NOMO-1 treated with DMSO at 0.1 percent for 48 hours (cell line): ENCODE data around the gene IREB2.
"Not testable (repeated sequence)": the region's sequence is repeated elsewhere in the genome, so short reads cannot be mapped to it uniquely, and the experiment has no call there.

ENCODE experiments used
- DNase-seq: peaks from one replicate; lab custom pipeline; 2025; ENCODE audit not compliant: unreplicated experiment; lab: John Stamatoyannopoulos, UW

IREB2 gene, protein sequence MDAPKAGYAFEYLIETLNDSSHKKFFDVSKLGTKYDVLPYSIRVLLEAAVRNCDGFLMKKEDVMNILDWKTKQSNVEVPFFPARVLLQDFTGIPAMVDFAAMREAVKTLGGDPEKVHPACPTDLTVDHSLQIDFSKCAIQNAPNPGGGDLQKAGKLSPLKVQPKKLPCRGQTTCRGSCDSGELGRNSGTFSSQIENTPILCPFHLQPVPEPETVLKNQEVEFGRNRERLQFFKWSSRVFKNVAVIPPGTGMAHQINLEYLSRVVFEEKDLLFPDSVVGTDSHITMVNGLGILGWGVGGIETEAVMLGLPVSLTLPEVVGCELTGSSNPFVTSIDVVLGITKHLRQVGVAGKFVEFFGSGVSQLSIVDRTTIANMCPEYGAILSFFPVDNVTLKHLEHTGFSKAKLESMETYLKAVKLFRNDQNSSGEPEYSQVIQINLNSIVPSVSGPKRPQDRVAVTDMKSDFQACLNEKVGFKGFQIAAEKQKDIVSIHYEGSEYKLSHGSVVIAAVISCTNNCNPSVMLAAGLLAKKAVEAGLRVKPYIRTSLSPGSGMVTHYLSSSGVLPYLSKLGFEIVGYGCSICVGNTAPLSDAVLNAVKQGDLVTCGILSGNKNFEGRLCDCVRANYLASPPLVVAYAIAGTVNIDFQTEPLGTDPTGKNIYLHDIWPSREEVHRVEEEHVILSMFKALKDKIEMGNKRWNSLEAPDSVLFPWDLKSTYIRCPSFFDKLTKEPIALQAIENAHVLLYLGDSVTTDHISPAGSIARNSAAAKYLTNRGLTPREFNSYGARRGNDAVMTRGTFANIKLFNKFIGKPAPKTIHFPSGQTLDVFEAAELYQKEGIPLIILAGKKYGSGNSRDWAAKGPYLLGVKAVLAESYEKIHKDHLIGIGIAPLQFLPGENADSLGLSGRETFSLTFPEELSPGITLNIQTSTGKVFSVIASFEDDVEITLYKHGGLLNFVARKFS

DNA sequence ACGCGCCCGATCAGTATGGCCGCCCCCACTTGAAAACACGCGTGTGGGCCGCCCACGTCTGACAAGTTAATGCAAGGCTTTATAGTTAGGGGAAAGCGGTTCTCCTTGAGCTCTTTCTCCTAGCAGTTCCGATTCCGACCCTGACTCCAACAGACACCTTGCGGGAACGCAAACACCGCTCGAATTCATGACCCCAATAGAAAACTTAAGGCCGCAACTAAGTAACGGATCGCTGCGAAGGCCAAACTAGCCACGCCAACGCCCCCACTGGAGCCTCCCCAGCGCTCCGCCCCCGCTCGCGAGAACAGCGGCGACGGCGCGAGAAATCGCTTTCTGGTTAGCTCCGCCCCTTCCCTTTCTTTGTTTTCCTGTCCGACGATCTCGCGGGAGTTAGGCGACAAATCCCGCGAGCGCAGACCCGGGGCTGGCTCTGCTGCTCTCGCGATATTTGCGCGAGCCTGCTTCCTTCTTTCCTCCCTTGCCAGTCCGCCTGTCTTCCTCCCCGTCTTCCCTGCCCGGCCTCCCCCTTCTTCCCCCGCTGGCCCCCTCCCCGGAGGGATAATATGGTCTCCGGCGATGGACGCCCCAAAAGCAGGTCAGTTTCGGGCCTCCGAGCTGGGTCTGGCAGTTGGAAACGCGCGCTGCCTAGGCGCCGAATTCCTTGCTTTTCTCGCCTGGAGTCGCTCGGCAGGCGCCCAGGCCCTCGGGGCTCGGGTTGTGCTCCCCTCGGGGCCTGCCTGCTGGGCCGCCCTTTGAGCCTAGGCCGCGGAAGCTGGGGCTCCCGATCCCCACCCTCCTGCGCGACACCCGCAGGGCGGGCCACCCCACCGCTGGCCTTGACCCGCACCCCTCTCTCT, at the start of gene IREB2:
Gene IREB2, plus strand, starts transcription at position 455 of the 857 bp plus-strand sequence. Its CDS starts 122 bp downstream, at position 577.
- peak; percentile 98 for DNase-seq

DNA sequence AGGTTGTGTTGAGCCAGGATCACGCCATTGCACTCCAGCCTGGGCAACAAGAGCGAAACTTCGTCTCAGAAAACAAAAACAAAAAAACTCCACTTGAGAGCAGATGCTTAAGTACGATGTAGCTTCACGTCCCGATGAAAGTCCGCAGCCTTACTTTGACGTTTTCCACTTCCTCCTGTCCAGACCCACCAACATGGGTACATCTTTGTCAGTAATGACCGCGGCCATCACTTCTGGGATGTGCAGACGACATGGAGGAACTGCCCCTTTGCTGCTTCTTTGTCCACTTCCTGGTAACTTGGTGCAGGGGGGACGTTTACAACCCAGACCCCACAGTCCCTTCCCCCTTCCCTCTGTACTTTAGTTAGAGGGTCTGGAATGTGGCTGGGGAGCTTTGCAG, 49.2 kb upstream of the IREB2 start:
- no peak for DNase-seq

DNA sequence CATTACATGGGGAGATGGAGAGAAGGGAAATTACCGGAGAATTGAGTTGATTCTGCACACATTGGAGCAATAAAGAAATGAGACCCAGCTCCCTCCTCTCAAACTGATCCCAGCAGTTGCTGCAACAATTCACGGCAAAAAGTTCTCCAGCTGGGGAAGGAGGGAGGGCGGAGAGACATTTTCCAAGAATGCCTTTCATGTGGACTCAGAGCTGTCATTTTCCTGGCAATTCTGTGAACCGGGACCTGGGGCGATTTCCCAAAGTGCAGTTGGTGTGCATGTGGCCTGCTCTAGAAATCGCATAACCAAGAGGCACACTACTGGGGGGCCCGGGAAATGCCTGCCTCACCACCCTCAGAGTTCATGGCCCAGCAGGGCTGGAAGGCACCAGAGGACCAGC, 48.7 kb upstream of the IREB2 start:
- no peak for DNase-seq

DNA sequence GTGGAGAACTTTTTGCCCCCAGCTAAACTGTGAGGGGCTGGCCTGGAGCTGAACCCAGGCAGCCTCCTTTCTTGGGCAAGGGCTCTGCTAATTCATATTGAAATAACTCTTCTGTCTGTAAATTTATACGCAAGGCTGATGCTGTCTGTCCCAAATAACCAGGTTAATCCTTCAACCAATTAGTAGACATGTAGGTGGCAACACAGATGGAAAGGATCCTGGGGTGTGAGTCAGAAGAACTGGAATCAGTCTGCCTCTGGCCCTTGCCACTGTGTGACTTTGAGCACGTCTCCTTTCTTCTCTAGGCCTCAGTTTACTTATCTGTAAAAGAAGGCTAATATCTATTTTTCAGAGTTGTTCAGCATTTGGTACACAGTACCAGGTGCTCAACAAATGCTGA, 48.3 kb upstream of the IREB2 start:
- DNase-seq, result no peak

DNA sequence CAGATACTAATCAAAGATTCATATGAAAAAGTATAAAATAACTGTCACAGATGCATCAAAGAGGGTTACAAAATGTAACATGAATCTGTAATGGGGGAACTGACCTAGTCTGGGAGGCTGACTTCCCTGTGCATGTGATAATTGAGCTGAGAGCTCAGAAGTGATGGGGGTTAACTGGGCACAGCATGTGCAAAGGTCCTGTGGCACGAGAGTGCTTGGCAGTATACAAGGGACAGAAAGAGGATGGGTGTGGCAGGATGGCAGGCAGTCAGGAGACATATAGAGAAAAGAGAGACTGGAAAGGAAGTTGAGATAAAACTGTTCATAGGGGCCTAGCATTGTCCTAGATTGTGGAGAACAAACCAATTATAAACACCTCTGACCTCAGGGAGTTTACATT, 47.8 kb upstream of the IREB2 start:
- no peak for DNase-seq

DNA sequence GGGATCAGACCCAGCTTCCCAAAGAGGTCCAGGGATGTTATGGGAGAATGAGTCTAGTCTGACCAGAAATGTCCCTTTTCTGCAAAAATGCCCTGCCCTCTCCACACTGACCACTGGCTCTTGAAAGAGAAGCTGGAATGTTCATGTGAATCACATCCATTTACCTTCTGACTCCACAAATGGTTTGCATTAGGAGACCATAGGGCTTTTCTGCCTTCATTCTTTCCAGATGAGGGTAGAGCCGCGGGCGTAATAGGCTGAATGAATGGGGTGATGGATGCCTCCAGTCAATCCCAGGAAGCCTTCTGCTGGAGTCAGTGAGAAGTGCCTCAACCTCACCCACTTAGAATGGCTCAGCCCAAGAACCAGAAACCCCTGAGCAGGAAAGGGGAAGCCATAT, 47.2 kb upstream of the IREB2 start:
- DNase-seq, result no peak

DNA sequence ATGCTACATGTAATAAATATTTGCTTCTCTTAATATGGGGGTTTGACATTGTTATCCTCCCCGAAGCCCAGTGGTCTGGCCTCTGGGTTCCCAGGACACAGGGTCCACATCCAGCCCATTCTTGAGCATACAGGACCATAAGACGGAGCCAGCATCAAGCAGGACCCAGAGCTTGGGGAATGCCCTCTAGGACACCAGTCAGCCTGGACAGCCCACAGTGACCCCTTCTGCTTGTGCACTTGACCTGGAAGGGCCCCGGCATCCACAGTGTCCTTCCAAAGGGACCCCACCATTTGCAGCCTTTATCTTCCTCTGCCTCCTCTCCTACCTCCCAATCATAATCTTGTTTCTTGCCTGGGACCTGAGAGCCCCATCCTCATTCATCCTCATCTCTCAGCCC, 46.2 kb upstream of the IREB2 start:
- DNase-seq, result no peak

DNA sequence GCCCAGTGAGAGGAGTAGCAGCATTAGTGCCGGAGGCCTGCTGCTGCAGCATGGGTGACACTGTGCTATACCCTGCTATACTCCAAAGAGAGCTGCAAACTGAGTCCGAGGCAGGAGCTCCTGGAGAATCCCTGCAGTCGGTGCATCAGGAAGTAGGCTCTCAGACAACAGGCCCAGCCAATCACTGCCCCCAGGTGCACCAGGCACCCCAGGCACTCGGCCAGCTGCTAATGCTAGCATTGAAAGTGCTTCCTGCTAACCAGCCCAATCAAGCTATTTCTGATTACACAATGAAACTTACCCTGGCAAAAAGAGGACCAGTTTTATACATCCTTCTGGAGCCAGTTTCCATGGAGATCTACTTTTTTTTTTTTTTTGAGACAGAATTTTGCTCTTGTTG, 45.6 kb upstream of the IREB2 start:
- DNase-seq, result no peak

DNA sequence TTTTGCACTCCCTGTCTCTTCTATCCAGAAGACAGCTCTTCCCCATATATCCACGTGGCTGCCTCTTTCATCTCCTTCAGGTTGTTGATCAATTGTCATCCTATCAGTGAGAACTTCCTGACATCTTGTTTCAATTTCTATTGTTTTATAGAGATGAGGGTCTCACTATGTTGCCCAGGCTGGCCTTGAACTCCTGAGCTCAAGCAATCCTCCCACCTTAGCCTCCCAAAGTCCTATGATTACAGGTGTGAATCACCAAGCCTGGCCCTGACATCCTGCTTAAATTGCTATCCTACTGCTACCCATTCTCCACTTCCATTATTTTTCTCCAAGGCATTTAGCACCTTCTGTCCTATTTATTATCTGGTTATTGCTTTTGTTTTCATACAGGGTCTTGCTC, 44.9 kb upstream of the IREB2 start:
- DNase-seq, result no peak

DNA sequence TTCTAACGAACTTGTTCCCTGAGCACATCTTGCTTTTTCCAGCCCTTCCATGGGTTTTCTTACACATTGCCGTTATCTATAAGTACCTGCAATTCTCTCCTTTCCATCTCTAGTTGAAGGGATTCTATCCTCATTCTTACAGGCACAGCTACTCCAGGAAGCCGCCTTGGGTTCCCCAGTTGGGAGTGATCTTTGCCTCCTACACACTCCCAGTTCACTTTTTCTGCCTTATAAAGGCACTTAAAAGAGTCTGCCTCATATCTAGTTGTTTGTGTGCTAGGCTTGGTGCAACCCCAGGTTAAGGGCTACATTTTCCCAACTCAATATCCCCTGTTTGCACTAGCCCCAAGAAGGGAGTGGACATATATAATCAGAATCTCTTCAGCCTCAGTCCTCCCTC, 44.0 kb upstream of the IREB2 start:
- DNase-seq, result no peak

DNA sequence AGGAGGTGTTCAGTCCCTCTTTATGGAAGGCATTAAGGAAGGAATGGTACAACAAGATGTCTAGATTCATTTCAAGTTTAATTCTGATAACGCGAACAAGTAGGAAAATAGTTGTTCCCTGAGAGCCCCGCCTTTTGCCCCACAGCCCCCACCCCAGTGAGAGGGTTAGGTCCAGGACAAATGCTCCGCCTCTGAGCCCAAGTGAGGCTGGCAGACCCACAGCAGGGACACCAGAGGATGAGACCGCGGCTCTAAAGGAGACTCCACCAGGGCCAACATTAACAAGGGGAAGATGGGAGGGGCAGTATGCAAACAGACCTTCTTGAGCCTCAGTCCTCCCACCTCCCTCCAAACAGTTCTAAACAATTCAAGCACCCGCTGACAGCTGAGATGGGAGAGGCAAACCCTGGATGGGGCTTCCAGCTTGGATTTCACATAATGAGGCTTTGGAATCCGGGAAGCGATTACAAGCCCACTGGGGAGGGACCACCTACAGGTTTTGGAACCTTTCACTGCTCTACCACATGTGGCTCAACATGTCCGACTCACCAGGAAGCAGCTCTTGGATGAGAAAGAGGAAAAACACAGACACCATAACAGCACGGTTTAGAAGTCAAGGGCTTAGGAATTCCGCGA, 42.9 kb upstream of the IREB2 start:
- no peak for DNase-seq

DNA sequence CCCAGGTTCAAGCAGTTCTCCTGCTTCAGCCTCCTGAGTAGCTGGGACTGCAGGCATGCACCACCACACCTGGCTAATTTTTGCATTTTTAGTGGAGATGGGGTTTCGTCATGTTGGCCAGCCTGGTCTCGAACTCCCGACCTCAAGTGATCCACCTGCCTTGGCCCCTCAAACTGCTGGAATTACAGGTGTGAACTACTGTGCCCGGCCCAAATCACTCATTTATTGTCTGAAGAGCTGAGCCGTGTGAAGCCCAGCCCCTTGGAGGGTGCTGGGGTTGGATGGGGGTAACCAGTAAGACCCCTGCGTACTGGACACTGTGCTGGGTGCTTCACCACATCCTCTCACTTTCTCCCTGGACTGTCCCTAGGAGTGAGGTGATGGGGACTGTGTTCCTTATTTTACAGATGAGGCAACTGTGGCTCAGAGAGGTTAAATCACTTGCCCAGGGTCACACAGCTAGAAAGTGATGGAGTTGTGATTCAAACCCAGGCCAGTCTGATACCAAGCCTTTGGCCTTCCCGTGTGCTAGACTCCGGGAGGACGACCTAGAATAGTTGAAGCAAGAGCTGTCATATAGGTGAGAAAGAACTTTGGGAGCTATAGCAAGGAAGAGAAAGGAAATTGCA, 41.7 kb upstream of the IREB2 start:
- no peak for DNase-seq

DNA sequence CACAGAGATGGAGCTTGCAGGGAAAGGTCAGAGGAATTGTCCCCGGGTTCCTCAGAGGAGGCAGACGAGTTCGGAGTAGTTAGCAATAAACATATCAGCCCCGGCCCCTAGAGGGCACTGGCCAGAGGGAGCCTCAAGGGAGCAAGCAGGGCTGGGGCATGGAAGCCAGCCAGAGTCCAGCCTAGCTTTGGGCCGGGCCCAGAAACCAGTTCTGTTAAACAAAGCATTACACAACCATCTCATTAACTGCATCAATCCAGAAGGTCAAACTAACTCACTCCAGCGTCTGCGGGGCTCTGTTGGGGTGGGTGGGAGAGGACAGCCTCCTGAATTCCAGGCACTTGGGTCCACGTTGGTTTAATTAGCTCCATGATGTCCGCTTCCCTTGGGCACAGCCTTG, 41.0 kb upstream of the IREB2 start:
- no peak for DNase-seq

DNA sequence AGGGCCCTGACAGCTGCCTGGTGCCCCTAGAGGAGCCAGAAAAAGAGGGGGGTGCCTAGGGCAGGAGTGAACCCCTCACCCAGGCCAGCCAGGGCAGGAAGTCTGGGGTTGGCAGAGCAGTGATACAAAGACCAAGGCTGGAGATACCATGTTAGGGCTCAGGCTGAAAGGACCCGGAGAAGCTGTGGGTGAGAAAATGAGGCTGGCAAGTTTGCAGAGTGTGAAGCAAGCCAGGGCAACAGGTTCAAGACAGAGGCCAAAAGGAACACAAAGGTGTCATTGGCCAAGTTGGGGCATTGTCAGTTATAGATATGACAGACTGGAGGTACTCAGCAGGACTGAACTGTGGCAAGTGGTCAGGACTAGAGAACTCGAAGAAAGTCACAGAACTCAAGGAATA, 40.6 kb upstream of the IREB2 start:
- no peak for DNase-seq

DNA sequence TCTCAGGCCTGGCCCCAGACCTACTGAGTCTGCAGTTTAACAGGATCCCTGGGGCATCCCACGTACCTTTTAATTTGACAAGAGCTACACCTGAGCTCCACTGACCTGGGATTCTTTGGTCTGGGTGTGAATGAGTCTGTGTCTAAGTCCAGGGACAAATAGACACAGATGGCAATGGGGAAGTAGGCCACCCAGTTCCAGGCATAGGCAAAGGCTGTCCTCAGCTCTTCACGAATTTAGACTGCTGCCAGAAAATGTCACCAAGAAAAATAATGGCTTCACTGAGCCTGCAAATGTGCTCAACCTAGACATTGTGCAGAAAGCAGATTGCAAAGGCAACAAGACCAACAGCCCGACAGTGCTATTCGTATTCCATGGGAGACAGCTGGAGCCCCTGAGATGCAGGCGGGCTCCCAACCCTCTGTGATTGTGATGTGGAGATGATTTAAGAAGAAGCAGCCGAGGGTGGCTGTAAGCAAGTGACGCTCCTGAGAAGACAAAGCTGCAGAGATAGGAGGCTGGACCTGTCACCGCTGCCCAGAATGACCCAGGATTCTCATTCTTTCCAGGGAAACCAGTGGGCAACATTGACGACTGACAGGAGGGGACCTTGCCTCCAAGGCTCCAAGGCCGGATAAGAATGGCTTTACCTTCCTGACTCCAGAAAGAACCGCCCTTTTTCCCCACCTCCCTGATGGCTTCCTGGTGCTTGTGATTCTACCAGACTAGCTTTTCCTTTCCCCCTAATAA, 39.8 kb upstream of the IREB2 start:
- no peak for DNase-seq

DNA sequence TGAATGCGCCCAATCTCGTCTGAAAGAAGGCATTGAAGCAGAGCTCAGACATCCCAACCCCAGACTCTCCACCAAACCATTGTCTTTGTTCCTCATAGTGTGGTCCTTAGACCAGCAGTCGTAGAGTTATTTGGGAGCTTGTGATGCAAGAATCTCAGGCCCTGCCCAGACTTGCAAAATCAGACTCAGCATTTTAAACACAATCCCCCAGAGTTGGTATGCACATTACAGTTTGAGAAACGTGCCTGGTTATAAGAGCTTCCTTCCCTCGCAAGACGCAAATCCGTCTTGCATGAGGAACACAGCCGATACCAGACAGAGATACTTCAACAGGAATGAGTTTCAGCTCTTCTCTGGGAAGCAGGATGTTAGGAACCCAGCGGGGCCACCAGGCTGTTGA, 38.9 kb upstream of the IREB2 start:
- DNase-seq, result peak; percentile 97

DNA sequence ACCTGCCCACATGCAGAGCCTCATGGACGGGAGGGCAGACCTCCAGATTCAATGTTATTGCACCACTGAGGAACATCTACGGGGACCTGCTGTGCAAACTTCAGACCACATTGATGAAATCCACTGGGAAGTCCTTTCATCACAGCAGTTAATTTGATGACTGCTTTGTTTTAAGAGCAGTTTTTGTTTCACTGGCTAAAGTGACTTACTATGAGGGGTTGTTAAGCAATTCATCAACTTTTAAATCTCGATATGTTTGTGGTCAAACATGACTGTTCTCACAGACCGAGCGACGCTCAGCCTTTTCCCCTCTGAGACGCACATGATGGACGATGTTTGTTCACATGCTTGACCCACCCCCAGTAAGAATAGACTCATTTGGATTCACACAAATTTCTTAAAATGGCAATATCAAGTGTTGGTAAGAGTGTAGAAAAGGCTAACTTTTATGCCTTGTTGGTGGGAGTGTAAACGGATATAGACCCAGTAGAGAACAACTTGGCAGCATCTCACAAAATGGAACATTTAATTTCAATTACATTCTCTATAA, 35.9 kb upstream of the IREB2 start:
- DNase-seq, result peak; percentile 91

DNA sequence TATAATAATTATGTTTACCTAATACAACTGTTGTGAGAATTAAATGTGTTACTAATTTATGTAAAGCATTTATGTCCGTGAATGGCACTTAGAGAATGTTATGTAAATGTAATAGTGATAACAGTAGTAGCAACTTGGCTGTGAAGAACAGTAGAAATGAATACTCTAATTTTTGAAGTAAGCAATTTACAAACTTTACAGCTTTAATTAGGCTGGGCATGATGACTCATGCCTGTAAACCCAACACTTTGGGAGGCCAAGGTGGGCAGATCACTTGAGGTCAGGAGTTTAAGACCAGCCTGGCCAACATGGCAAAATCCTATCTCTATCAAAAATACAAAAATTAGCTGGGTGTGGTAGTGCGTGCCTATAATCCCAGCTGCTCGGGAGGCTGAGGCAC, 33.9 kb upstream of the IREB2 start:
- no peak for DNase-seq

DNA sequence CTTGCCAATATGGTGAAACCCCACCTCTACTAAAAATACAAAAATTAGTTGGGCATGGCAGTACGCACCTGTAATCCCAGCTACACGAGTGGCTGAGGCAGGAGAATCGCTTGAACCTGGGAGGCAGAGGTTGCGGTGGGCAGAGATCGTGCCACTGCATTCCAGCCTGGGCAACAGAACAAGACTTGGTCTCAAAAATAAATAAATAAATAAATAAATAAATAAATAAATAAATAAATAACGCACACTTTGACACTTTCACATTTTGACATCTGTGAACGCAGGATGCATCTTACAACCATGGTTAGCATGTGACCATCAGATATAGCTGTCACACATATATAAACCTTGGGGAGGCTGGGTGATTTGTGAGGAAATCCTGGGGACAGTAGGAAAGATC, 33.2 kb upstream of the IREB2 start:
- not testable (repeated sequence) for DNase-seq
